ENCODE data around the gene INPP4B.

The INPP4B gene

DNA sequence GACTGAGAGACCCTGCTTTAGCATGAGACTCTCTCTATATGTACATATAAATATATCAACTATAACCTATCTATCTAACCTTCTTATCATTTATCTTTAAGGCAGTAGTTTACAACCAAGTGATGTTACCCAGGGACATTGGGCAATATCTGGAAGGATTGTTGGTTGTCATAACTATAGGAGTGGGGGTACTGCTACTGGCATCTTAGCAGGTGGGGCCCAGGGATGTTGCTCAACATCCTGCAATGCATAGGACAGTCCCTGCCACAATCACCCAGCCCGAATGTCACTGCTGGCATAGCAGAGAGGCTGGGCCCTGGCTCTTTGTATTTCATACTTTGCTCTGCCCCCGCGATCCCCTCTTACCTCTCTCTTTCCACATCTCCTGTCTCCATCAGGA lies 812.0 kb downstream of the INPP4B start:
- DNase-seq (ENCODE audit: low read depth in 2 of 2) = no peak
- TF ChIP-seq, protein P1, sequence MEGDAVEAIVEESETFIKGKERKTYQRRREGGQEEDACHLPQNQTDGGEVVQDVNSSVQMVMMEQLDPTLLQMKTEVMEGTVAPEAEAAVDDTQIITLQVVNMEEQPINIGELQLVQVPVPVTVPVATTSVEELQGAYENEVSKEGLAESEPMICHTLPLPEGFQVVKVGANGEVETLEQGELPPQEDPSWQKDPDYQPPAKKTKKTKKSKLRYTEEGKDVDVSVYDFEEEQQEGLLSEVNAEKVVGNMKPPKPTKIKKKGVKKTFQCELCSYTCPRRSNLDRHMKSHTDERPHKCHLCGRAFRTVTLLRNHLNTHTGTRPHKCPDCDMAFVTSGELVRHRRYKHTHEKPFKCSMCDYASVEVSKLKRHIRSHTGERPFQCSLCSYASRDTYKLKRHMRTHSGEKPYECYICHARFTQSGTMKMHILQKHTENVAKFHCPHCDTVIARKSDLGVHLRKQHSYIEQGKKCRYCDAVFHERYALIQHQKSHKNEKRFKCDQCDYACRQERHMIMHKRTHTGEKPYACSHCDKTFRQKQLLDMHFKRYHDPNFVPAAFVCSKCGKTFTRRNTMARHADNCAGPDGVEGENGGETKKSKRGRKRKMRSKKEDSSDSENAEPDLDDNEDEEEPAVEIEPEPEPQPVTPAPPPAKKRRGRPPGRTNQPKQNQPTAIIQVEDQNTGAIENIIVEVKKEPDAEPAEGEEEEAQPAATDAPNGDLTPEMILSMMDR (IDR thresholded peaks at IDR 0.05; ENCODE audit: low read depth, low read length) = no peak
- H3K4me3 ChIP-seq (replicated peaks in 1 of 2; ENCODE audit: low read depth in 2 of 2, low read length in 2 of 2) = no peak overlapping the region

DNA sequence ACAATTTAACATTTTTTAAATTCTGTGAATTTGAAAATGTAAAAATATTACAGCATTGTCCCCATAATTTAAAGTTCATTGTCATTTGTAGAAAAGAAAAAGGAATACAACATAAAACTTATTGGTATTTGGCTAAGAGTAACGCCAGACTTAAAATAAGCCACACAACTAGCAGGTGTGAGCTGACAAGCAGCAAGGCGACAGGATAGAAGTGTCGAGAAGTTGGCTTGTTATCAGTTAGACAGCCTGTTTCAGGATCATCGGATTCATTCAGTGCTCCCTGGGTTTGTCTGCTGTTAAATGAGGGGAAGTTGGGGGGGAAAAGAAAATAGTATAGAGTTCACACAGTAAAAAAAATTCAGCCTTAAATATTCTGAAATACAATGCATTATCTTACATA lies 816.1 kb downstream of the INPP4B start:
- TF ChIP-seq, protein P1 (IDR thresholded peaks at IDR 0.05; ENCODE audit: low read depth, low read length) = no peak
- H3K4me3 ChIP-seq (replicated peaks in 1 of 2; ENCODE audit: low read depth in 2 of 2, low read length in 2 of 2) = no peak overlapping the region
- DNase-seq (ENCODE audit: low read depth in 2 of 2) = no peak

DNA sequence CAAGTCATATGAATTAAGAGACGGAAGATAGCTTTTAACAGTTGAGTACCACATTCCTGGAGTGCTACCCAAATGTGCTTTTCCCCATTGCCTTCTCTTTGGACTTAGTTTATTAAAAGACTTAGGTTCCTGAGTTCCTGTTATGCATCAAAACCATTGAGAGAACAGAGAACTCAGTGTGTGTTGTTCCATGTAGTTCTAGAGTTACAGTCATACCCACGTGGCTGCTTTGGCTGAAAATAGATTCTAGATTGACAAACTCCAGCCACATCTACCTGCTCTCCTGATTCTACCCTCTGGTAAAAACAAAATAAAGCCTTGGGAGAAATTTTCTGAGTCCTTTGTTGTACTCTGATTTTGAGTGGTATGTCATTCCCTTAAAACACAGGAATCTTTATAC lies 824.3 kb downstream of the INPP4B start:
- TF ChIP-seq, protein P1 (IDR thresholded peaks at IDR 0.05; ENCODE audit: low read depth, low read length) = no peak
- no peak overlapping the region for H3K4me3 ChIP-seq (replicated peaks in 1 of 2; ENCODE audit: low read depth in 2 of 2, low read length in 2 of 2)

DNA sequence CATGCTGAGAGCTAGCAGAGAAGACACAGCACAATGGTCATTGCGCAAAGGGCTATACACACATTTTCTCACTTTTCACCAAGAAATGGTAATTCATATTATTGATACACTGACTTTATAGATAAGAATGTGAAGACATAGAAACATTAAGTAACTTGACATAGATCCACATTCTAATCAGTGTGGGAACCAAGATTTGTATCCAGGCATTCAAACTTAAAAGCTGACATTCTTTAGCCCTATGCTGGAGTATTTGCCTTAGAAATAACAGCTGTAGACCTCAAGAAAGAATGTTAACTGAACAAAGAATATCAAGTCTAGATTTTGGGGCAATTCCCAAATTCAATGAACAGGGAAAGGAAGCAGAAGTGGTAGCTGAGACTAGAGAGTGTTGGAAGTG lies 824.9 kb downstream of the INPP4B start:
- TF ChIP-seq, protein P1 (IDR thresholded peaks at IDR 0.05; ENCODE audit: low read depth, low read length) = no peak
- DNase-seq (ENCODE audit: low read depth in 2 of 2) = no peak
- H3K4me3 ChIP-seq (replicated peaks in 1 of 2; ENCODE audit: low read depth in 2 of 2, low read length in 2 of 2) = no peak overlapping the region

More for the DNA sequence above, 824.3 kb downstream of the INPP4B start:
- DNase-seq (ENCODE audit: low read depth in 2 of 2) = no peak

DNA sequence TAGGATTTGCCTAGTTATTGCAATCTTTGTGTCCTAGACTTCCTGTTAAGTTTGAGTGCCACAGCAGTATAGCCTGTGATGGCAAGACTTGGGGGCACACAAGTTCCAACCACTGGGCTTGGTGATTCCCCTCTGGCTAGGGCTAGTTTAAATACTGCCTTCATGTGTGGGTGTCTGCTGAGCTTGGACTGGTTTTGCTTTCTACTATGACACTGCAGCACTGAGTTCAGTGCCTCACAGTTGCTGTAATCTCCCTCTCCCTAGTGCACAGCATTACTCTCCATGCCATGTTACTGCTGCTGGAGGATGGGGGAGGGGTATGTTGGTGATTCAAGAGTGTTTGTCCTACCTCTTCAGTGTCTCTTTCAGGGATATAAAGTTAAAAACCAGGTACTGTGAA lies 830.1 kb downstream of the INPP4B start:
- TF ChIP-seq, protein P1 (IDR thresholded peaks at IDR 0.05; ENCODE audit: low read depth, low read length) = no peak
- no peak for DNase-seq (ENCODE audit: low read depth in 2 of 2)
- no peak overlapping the region for H3K4me3 ChIP-seq (replicated peaks in 1 of 2; ENCODE audit: low read depth in 2 of 2, low read length in 2 of 2)

DNA sequence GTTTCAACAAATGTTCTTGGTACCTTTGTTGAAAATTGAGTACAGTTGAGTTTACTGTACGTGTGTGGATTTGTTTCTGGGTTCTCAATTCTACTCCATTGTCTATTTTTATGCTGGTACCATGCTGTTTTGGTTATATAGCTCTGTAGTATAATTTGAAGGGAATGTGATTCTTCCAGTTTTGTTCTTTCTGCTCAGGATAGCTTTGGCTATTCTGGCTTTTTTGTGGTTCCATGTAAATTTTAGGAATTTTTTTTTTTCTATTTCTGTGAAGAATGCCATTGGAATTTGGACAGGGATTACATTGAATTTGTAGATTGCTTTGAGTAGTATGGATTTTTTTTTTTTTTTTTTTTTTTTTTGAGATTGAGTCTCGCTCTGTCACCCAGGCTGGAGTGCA lies 836.4 kb downstream of the INPP4B start:
- DNase-seq (ENCODE audit: low read depth in 2 of 2) = no peak
- TF ChIP-seq, protein P1 (IDR thresholded peaks at IDR 0.05; ENCODE audit: low read depth, low read length) = no peak
- H3K4me3 ChIP-seq (replicated peaks in 1 of 2; ENCODE audit: low read depth in 2 of 2, low read length in 2 of 2) = no peak overlapping the region

DNA sequence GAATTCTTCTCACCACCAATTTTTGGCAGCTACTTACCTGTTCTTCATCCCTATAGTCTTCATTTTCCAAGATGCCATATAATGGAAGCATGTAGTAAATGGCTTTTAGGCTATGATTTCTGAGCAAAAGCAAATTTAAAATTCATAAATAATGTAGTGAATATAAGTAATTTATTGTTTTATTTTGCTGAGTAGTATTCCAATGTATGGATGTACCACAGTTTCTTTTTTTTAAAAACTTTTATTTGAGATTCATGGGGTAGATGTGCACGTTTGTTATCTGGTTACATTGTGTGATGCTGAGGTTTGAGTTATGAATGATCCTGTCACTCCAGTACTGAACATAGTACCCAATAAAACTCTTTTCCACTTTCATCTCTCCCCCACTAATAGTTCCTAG lies 840.6 kb downstream of the INPP4B start:
- TF ChIP-seq, protein P1 (IDR thresholded peaks at IDR 0.05; ENCODE audit: low read depth, low read length) = no peak
- DNase-seq (ENCODE audit: low read depth in 2 of 2) = no peak
- H3K4me3 ChIP-seq (replicated peaks in 1 of 2; ENCODE audit: low read depth in 2 of 2, low read length in 2 of 2) = no peak overlapping the region
